BE2C (cell line): Measurements from ENCODE around the gene NAAA. TPM values are rescaled to one million over a fixed set of nuclear protein-coding genes. Genes with fewer than 3 reads are reported as not detected.

ENCODE experiments used
- DNase-seq: peaks from one replicate; pipeline ENCODE4 v3.0.0-alpha.2; 2020
- H3K27me3 ChIP-seq: fragments of 250-450 bp; sonication (Bioruptor Pico); 2 replicates; pipeline ENCODE4 v1.5.1; 2020; ENCODE audit warnings: mild to moderate bottlenecking
- H3K36me3 ChIP-seq: fragments of 250-450 bp; sonication (Bioruptor Pico); 2 replicates; pipeline ENCODE4 v1.5.1; 2020; ENCODE audit warnings: mild to moderate bottlenecking
- H3K4me1 ChIP-seq: fragments of 250-450 bp; sonication (Bioruptor Pico); 2 replicates; pipeline ENCODE4 v1.5.1; 2020
- H3K4me3 ChIP-seq: 2 replicates; pipeline ENCODE4 v1.5.1; 2011; ENCODE audit warnings: low read depth, low read length
- H3K9me3 ChIP-seq: fragments of 250-450 bp; sonication (Bioruptor Pico); 2 replicates; pipeline ENCODE4 v1.5.1; 2020
- CTCF ChIP-seq: IDR thresholded peaks from 2 replicates; pipeline ENCODE4 v1.5.1; 2012; ENCODE audit warnings: mild to moderate bottlenecking, low read depth, low read length
- polyA plus RNA-seq: library from polyadenylated mRNA; unstranded; fragments of >200 nt; gene quantifications from one replicate; pipeline ENCODE4 v1.2.1, GENCODE V29; 2012; ENCODE audit warnings: low read depth, missing spikeins; ENCODE audit not compliant: insufficient read length, insufficient read depth

The NAAA gene
- polyA plus RNA-seq: 8.9 TPM

- no peaks in the 10 kb centered on the region for H3K27me3 ChIP-seq
- H3K4me1 ChIP-seq: no peaks in the 10 kb centered on the region
- no peaks in the 10 kb centered on the region for H3K36me3 ChIP-seq
- TF ChIP-seq CTCF: peak; percentile 42
- DNase-seq: peak; percentile 95
- H3K4me3 ChIP-seq: peak within 1 kb of the TSS; percentile 83
- H3K9me3 ChIP-seq: no peaks in the 10 kb centered on the region
These were observed at the start of gene NAAA for GRCh38 chr4:75940692-75941253. Gene NAAA (minus strand): TSS chr4:75941013. CDS start chr4:75940949, 64 bp downstream.

- DNase-seq: no peak
- no peak for TF ChIP-seq CTCF
- no peaks in the 10 kb centered on the region for H3K9me3 ChIP-seq
- H3K36me3 ChIP-seq: peaks cover 21% of the 10 kb centered on the region
- peak overlapping the region; percentile 89 for H3K4me3 ChIP-seq
- H3K4me1 ChIP-seq: peaks cover 4% of the 10 kb centered on the region; the same call in 1 of the 2 replicates
- no peaks in the 10 kb centered on the region for H3K27me3 ChIP-seq
These were observed 49.2 kb upstream of the NAAA start for GRCh38 chr4:75989846-75990528.

GRCh38 chr4:75985116-75985515 is 44.3 kb upstream of the NAAA start:
- H3K36me3 ChIP-seq: peaks cover 47% of the 10 kb centered on the region
- no peak for TF ChIP-seq CTCF
- H3K9me3 ChIP-seq: no peaks in the 10 kb centered on the region
- no peak overlapping the region for H3K4me3 ChIP-seq
- H3K4me1 ChIP-seq: peaks cover 4% of the 10 kb centered on the region; the same call in 1 of the 2 replicates
- DNase-seq: no peak
- no peaks in the 10 kb centered on the region for H3K27me3 ChIP-seq

GRCh38 chr4:75980576-75980975 is 39.8 kb upstream of the NAAA start:
- Histone ChIP-seq H3K4me1 (no peaks in the 10 kb centered on the region), H3K9me3 (no peaks in the 10 kb centered on the region), H3K4me3 (no peak overlapping the region), H3K36me3 (peaks cover 65% of the 10 kb centered on the region), H3K27me3 (no peaks in the 10 kb centered on the region)
- no peak for TF ChIP-seq CTCF
- no peak for DNase-seq

GRCh38 chr4:75976177-75976576 is 35.4 kb upstream of the NAAA start:
- Histone ChIP-seq H3K4me1 (no peaks in the 10 kb centered on the region), H3K27me3 (no peaks in the 10 kb centered on the region), H3K4me3 (no peak overlapping the region), H3K36me3 (peaks cover 82% of the 10 kb centered on the region), H3K9me3 (no peaks in the 10 kb centered on the region)
- DNase-seq: no peak
- TF ChIP-seq CTCF: no peak

GRCh38 chr4:75973766-75974165 is 33.0 kb upstream of the NAAA start:
- H3K27me3 ChIP-seq: no peaks in the 10 kb centered on the region
- H3K4me1 ChIP-seq: no peaks in the 10 kb centered on the region
- H3K9me3 ChIP-seq: no peaks in the 10 kb centered on the region
- no peak for TF ChIP-seq CTCF
- H3K4me3 ChIP-seq: no peak overlapping the region
- DNase-seq: no peak
- peaks cover 87% of the 10 kb centered on the region for H3K36me3 ChIP-seq
